Body of pancreas (tissue), 4 donors: ENCODE data around the gene IL11RA.

Source experiments
- POLR2A ChIP-seq, 3 donors: fragments of 450-650 bp; IDR thresholded peaks; one replicate each; pipeline ENCODE4 v1.6.1; 2016; ENCODE audit warnings: antibody characterized with exemption in 3 of 3, mild to moderate bottlenecking in 2 of 3
- TF ChIP-seq, protein P1 (sequence below), 7 experiments: fragments of 450-650 bp in 4 of 7; fragments of 200-600 bp in 3 of 7; sonication (generic) in 3 of 7; IDR thresholded peaks; one replicate each; pipeline ENCODE4 v1.5.1; 2016 to 2019; ENCODE audit warnings: antibody characterized with exemption in 7 of 7

- TF ChIP-seq, protein P1, sequence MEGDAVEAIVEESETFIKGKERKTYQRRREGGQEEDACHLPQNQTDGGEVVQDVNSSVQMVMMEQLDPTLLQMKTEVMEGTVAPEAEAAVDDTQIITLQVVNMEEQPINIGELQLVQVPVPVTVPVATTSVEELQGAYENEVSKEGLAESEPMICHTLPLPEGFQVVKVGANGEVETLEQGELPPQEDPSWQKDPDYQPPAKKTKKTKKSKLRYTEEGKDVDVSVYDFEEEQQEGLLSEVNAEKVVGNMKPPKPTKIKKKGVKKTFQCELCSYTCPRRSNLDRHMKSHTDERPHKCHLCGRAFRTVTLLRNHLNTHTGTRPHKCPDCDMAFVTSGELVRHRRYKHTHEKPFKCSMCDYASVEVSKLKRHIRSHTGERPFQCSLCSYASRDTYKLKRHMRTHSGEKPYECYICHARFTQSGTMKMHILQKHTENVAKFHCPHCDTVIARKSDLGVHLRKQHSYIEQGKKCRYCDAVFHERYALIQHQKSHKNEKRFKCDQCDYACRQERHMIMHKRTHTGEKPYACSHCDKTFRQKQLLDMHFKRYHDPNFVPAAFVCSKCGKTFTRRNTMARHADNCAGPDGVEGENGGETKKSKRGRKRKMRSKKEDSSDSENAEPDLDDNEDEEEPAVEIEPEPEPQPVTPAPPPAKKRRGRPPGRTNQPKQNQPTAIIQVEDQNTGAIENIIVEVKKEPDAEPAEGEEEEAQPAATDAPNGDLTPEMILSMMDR (IDR thresholded peaks at IDR 0.05), result no peak
- TF ChIP-seq POLR2A (IDR thresholded peaks at IDR 0.05), result no peak
Observed at GRCh38 chr9:34642679-34643078, 9.3 kb upstream of the IL11RA start.
